Fibroblast of the aortic adventitia (primary cell): ENCODE measurements around the gene KCNJ16. TPM values are rescaled to one million over a fixed set of nuclear protein-coding genes. Genes with fewer than 3 reads are reported as not detected.
A peak's percentile ranks its signal among the peaks of the same experiment; 100 is the strongest.

Source experiments
- DNase-seq: peaks from one replicate; pipeline ENCODE4 v3.0.0-alpha.2; 2010; ENCODE audit warnings: low read depth
- H3K4me3 ChIP-seq: 2 replicates; pipeline ENCODE4 v1.5.1; 2011; ENCODE audit warnings: low read depth, mild to moderate bottlenecking, control low read depth, low read length, moderate library complexity
- total RNA-seq: library from RNA; depleted of rRNA; stranded (reverse); fragments of >200 nt; gene quantifications from 2 replicates; pipeline ENCODE4 v1.2.3, GENCODE V29; 2012; ENCODE audit warnings: low replicate concordance
- TF ChIP-seq, protein P1 (sequence below): IDR thresholded peaks from 2 replicates; pipeline ENCODE4 v1.5.1; 2011; ENCODE audit warnings: mild to moderate bottlenecking, low read length, control low read depth, inconsistent platforms; ENCODE audit not compliant: insufficient read depth

The KCNJ16 gene
- total RNA-seq, 1 donor = not detected

DNA sequence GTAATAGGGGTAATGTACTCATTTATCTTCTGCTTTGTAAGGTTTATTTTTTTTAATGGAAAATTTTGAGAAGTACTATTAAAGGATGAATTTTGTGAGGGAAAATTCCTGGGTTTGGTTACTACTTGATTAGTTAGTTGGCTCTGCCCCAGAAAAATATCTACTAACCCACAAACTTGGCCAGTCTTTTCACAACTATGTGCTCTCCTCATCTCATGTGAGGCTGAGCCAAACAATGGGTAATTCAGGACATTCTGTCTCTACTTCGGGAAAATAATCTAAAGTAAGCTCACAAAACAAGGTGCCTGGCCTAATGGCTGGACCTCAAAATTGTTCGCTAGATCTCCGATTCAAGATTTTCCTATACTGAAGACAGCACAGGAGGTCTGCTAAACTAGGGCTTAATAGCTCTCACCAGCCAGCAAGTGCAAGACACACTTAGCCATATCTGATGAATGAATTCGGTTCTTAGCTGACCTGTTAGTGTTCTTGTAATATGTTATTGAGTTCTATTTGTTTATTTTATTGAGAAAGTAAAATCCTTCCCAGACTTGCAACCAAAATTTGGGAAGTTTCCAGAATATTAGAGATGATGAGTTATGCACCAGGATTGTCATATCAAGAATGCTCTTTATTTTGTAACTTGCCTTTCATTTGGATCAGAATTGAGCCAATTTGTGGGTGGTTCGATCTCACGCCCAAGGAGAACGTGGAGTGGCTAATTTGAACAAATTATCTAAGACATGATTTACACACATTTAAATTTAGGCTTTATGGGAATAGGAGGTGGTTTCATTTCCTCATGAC, 5.7 kb downstream of the KCNJ16 start:
- DNase-seq = peak; percentile 84
- no peak overlapping the region for H3K4me3 ChIP-seq
- TF ChIP-seq, protein P1, sequence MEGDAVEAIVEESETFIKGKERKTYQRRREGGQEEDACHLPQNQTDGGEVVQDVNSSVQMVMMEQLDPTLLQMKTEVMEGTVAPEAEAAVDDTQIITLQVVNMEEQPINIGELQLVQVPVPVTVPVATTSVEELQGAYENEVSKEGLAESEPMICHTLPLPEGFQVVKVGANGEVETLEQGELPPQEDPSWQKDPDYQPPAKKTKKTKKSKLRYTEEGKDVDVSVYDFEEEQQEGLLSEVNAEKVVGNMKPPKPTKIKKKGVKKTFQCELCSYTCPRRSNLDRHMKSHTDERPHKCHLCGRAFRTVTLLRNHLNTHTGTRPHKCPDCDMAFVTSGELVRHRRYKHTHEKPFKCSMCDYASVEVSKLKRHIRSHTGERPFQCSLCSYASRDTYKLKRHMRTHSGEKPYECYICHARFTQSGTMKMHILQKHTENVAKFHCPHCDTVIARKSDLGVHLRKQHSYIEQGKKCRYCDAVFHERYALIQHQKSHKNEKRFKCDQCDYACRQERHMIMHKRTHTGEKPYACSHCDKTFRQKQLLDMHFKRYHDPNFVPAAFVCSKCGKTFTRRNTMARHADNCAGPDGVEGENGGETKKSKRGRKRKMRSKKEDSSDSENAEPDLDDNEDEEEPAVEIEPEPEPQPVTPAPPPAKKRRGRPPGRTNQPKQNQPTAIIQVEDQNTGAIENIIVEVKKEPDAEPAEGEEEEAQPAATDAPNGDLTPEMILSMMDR = no peak

DNA sequence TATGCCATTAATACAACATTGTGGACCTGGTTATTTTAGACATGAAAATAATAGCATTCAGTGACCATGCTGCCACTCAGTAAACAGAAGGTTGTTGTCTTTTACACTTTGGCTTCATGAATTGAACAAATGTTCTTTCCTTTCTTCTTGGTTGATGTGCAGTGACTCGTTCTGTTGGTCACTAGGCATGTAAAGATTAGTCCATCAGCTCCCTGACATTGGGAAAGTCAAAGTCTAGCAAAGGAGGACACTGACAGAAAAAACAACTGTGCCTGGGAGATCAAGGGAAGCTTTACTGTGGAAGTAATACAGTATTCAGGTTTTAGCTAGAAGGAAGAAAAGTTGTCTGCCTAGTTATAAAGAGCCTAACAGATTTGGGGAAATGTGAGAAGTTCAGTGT, 6.9 kb downstream of the KCNJ16 start:
- no peak overlapping the region for H3K4me3 ChIP-seq
- DNase-seq = no peak
- TF ChIP-seq, protein P1 = no peak

DNA sequence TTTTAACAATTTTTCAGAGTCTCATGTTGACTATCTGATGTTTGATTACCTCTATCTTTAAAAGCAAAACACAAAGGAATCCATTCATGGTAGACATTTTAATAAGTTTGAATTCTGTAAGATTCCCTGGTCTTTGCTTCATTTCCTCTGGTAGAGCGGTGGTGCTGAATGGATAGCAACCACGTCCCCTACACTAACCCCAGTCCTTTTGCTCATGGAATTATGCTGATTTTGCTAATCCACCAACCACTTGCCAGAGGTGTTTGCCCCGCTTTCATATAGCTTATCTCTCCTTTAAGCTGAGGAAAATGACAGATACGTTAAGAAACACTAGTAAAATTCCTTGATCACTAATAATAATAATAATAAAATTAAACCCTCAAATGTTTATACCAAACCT, 9.5 kb downstream of the KCNJ16 start:
- H3K4me3 ChIP-seq = no peak overlapping the region
- DNase-seq = peak; percentile 28
- TF ChIP-seq, protein P1 = no peak

GRCh38 chr17:70086516-70086915, 11.5 kb downstream of the KCNJ16 start:
- DNase-seq = no peak
- no peak overlapping the region for H3K4me3 ChIP-seq
- TF ChIP-seq, protein P1 = no peak

- TF ChIP-seq, protein P1 = no peak
- H3K4me3 ChIP-seq = no peak overlapping the region
- DNase-seq = no peak
Observed at GRCh38 chr17:70089513-70090148, 14.6 kb downstream of the KCNJ16 start.

- TF ChIP-seq, protein P1 = no peak
- DNase-seq = no peak
- H3K4me3 ChIP-seq = no peak overlapping the region
Observed at GRCh38 chr17:70091005-70091568, 16.1 kb downstream of the KCNJ16 start.
